CD4-positive, alpha-beta T cell treated with Interleukin-2 at 100 ng/mL for 4 hours (primary cell): ENCODE data around the gene CHI3L2.

Experiments used
- DNase-seq: peaks from one replicate; pipeline ENCODE4 v3.0.0-alpha.2; 2020; ENCODE audit warnings: low spot score

CHI3L2 gene

GRCh38 chr1:111221276-111221632, 6.3 kb upstream of the CHI3L2 start:
- no peak for DNase-seq

- DNase-seq: peak; percentile 59
Measured at GRCh38 chr1:111221633-111222291, 5.8 kb upstream of the CHI3L2 start.

GRCh38 chr1:111222308-111223125, 5.0 kb upstream of the CHI3L2 start:
- DNase-seq: peak; percentile 78

- no peak for DNase-seq
Measured at GRCh38 chr1:111223126-111223685, 4.3 kb upstream of the CHI3L2 start.

GRCh38 chr1:111225091-111225490, 2.4 kb upstream of the CHI3L2 start:
- DNase-seq: no peak

- DNase-seq: peak; percentile 48
Measured at GRCh38 chr1:111225717-111226400, 1.7 kb upstream of the CHI3L2 start.

- DNase-seq: no peak
Measured at GRCh38 chr1:111227851-111228747, 586 bp downstream of the CHI3L2 start.

GRCh38 chr1:111228748-111229126, 1.2 kb downstream of the CHI3L2 start:
- DNase-seq: no peak

GRCh38 chr1:111232134-111232533, 4.6 kb downstream of the CHI3L2 start:
- DNase-seq: no peak

GRCh38 chr1:111234258-111234657, 6.7 kb downstream of the CHI3L2 start:
- no peak for DNase-seq

GRCh38 chr1:111234866-111235265, 7.4 kb downstream of the CHI3L2 start:
- no peak for DNase-seq

GRCh38 chr1:111236379-111236778, 8.9 kb downstream of the CHI3L2 start:
- DNase-seq: no peak

- no peak for DNase-seq
Measured at GRCh38 chr1:111236806-111237205, 9.3 kb downstream of the CHI3L2 start.

GRCh38 chr1:111238056-111238795, 10.7 kb downstream of the CHI3L2 start:
- no peak for DNase-seq

- no peak for DNase-seq
Measured at GRCh38 chr1:111241797-111242196, 14.3 kb downstream of the CHI3L2 start.

GRCh38 chr1:111242805-111243523, 15.5 kb downstream of the CHI3L2 start:
- DNase-seq: no peak

GRCh38 chr1:111247125-111247838, 19.8 kb downstream of the CHI3L2 start:
- no peak for DNase-seq

GRCh38 chr1:111249960-111250359, 22.4 kb downstream of the CHI3L2 start:
- DNase-seq: no peak

- DNase-seq: peak; percentile 10
Measured at GRCh38 chr1:111251570-111251969, 24.1 kb downstream of the CHI3L2 start.

GRCh38 chr1:111252786-111253185, 25.3 kb downstream of the CHI3L2 start:
- no peak for DNase-seq
